GM21737 (cell line): ENCODE results near the gene OR2H2.
A peak's percentile ranks its signal among the peaks of the same experiment; 100 is the strongest.

Experiments used
- ATAC-seq: cut with Tn5 transposase; IDR thresholded peaks from one replicate; pipeline ENCODE4 v1.9.1; 2021; ENCODE audit warnings: mild to moderate bottlenecking, moderate library complexity; ENCODE audit not compliant: unreplicated experiment

Gene OR2H2

DNA sequence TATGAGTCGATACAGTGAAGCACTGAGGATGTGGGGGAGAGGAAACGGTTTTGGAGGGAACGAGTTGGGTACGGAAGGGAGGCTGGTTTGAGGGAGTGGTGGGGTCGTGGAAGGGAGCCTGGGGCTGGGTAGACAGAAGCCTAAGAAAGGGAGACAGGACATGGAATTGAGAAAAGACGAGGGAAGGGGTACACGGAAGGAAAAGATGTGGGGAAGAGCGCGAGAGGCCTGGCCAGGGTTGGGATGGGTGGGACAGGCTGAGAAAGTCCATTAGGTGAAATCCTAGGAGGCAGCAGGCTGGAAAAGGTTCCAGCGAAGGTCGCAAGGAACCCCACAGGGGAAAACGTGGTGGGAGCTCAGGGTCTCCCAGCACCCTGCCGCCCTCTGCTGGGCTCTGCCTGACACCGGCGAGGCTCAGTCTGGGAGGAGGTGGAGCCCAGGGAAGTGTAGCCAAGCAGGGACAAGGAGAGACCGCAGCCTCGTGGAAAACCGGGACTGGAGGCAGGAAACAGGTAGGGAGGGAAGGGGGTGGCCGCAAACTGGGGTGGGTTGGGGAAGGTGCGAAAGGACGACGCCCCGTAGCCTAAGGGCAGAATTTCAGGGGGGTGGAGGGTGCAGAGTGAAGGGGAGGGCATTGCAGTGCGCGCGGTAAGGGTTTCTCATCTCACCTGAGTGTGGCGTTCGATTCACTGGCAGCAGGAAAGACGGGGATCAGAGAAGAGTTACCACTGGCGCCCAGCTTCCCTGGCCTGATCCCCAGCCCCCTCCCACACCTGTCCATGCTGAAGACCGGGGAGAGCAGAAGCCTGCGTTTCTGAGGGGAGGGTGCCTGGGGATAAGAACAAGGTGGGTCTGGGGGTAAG is 43.7 kb downstream of the OR2H2 start:
- no peak for ATAC-seq

DNA sequence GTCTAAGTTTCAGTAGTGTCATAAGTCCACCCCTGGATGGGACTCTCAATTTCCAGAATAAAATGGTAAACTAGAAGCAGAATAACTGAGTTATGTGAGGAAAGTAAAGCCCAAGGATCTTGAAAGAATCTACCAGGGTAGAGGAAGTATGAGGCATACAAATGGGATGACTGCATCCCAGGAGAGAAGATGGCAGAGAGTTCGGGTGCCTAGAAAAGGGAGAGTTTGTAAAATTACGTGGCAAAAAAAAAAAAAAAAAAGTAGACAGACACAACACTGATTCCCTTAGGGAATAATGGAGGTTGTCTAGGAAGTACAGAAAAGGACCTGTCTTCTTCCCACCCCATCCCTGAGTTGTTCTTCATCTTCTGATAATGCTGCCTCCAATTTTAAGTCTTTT is 44.6 kb downstream of the OR2H2 start:
- ATAC-seq, result no peak

DNA sequence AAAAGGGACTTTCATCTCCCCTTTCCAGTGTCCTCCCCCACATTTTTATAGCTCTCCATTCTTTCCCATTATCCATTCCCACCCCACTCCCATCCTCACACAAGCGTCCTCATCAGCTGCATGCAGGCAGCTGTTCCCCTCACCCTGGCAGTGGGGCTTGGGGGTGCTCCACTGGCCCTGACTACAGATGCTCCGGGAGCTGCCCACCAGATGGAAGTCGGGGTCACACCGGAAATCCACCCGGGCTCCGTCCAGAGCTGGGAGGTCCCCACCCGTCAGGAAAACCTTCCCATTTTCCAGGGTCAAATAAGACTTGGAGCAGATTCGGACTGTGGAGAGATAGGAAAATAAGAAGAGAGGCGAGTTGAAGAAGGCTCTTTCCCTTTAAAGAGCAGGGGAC is 45.4 kb downstream of the OR2H2 start:
- no peak for ATAC-seq

DNA sequence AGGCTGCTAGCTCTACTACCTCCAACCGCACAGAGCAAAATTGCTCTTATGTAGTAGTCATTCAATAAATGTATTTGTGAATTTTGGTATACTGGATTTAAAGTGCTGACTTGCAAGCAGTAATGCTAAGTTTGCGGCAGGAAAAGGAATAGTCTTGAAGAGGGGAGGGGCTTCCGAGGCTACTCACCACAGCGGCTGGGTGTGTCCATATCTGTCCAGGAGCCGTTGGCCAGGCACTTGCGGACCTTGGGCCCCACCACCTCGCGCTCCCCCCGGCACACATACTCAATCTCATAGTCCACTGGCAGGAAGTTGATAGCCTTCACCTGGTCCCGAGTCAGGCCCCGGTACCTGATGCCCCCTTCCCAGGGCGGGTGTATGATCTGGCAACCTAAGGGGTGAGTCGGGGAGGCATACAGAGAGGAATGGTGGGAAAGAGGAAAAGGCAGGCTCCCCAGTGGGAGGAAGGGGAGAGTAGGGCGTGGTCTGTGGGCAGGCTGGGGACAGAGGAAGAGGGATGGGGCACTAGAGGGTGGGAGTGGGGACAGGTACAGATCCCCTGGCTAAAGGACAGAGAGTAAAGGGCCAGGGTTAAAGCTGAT is 46.4 kb downstream of the OR2H2 start:
- ATAC-seq, result no peak

DNA sequence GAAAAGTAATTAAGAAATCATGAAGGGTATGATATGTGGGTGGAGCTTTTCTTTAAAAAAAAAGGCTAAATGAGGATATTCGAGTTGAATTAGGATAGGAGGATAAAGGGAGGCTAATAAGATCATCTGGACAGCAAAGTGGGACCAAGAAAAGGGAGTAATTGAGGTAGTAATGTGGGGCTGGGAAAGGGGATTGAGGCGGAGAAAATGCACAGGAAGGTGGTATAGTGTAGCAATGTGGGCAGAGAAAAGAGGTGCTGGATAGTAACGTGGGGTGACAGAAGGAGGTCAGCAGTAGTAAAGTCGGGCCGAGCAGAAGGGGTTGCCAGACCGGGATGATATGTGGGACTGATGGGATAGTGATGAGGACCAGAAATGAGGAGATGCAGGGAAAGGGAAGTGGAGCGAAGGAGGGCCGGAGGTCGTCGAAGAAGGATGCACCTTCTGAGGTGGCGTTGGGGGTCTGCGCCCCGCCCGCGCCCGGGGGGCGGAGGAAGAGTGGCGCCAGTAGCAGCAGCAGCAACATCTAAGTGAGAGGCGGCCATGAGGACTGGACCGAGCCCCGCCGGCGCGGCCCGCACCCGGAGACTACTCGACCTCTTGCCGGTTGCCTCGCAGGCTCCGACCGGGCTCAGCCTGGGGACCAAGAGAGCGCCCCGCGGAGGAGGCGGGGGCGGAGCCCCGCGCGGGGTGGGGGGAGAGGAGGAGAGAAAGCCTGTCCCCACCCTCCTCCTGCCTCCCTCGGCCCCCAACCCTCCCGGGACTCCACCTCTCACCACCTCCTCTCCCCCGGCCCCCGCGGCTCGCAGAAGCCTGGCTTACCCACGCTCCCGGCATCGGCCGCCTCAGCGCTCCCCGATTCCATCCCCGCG is 47.2 kb downstream of the OR2H2 start:
- ATAC-seq, result peak; percentile 25

DNA sequence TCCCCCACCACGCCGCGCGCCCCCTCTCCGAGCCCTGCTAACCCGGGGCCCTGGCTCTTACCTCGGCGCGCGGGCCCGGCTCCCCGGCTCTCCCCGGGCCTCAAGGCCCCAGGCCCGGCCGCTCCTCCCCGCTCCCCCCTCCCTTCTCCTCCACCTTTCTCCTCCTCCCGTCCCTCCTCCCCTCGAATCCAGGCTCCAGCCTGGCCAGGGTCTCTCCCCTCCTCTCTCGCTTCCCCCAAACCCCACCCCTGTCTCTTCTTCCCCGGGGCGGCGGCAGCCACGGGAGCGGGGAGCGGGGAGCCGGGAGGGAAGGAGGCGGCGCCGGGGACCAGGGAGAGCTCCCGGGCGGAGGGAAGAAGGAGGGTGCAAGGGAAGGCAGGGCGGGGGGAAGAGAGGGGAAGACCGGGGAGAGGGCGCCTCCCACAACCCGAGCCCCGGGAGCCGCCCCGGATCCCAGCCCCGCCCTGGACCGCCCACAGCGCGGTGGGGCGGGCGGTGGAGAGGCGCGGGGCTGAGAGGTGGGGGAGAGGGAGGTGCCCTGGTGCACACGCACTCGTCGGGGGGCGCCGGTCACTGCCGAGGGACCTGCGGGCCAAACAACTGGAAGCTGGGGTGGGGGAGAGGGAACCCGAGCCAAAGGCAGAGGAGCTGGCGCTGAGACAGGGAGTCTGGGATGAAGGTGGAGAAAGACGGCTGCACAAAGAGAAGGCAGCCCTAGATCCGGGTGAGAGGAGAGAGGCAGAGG is 48.0 kb downstream of the OR2H2 start, which contains the start of gene GABBR1:
Gene GABBR1 (minus strand): TSS at position 395 of the 745 bp plus-strand sequence. CDS start 798 bp downstream, outside the sequence.
- peak; percentile 75 for ATAC-seq

DNA sequence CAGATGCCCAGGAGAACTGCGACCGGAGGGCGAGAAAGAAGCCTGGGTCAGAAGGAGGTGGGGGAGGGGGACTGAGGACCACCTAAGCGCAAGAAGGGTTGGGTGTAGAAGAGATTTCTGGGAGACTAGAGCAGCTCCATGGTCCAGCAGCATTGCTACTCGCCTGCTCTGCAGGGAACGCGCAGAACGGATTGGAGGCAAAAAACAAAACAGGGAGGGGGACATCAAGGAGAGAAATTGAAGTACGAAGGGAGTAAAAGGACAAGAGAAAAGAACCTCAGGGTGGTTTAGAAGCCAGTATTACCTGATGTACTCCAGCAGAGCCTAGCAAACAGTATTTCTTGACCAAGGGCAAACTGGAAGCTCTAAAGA is 48.6 kb downstream of the OR2H2 start:
- ATAC-seq, result no peak

DNA sequence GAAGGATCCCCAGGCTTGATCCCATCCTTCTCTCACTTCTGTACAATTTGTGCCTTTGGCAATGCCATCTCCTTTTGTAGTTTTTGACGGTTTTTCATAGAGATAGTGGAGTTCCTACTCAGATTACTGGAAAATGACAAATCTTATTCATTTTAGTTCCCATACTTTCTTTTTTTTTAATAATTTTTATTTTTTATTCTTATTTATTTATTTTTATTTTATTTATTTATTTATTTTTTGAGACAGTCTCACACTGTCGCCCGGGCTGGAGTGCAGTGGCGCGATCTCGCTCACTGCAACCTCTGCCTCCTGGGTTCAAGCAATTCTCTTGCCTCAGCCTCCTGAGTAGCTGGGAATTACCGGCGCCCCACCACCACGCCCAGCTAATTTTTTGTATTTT is 52.3 kb downstream of the OR2H2 start:
- no peak for ATAC-seq
